Measurements from ENCODE around the gene PREX1.

Gene PREX1

DNA sequence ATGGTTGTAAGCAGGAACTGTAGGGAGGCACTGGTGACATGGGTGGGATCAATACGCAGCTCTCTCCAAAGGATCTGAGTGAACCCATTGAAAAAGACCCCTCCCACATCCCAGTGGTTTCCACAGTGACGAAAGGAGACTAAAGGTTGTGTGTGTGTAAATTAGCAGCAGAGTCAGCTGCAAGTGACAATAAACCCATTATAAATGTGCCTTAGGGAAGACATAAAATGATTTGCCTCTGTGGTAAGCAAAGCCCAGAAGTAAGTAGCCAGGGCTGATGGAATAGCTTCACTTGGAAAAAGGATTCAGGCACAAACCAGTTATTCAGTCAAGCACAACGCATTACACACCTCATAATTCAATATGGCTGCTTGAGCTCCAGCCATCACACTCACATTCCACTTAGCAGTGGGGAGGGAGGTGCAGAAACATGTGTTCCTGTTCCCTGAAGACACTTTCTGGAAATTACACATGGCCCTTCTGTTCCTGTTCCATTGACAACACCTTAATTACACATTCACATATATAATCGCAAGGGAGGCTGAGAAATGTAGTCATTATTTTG, 231.4 kb downstream of the PREX1 start:
- no peak for DNase-seq

DNA sequence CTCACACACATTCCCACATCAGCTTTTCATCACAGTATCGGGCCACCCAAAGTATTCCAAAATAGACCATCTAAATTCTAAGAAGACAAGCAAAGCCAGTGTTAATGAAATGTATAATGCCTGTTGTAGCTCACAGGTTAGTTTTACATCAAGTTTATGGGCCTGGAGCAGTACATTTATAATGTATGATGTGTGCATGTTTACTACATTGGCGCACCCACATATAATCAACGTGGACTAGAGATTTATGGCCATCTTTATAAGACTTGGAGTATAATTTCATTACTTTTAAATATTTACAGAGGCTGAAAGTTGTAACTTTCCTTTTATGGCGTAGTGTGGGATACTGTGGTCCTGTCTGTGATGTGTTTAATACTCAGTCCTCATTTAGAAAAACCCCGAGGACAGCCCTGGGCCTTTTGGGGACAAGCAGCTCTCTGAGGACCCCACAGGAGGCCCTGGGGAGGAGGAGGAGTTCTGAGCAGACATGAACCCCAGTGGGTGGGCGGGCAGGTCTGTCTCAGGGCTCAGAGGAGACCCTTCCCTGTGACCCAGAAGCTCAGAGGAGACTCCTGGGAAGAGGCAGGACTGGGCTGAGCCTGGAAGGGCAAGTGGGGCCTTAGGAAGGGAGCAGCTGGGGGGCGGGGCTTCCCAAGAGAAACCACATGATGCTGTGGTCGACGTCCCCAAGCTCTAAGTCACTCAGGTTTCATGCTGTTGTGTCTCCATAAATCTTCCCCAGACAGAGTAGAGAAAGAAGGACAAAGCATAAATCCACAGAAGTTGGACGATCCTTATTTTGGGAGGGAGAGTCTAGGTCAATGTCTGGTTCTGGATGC, 232.1 kb downstream of the PREX1 start:
- no peak for DNase-seq

DNA sequence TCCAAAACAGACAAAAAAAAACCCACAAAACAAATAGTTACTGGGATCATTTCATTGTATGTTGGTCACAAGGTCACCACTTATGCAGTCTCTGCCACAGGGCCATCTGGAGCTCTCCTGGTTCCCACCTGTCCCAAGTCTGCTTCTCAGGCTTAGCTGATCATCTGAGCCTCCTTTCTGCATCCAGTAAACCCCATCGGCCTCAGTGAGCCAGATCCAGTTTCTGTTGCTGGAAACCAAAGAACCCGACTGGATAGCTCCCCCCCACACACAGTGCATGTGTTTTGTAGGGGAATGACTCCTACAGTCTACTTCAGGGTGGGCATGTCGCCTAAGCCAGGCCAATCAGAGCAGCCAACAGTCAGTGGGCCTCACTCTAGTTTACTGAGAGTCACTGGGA, 233.3 kb downstream of the PREX1 start:
- DNase-seq: no peak

DNA sequence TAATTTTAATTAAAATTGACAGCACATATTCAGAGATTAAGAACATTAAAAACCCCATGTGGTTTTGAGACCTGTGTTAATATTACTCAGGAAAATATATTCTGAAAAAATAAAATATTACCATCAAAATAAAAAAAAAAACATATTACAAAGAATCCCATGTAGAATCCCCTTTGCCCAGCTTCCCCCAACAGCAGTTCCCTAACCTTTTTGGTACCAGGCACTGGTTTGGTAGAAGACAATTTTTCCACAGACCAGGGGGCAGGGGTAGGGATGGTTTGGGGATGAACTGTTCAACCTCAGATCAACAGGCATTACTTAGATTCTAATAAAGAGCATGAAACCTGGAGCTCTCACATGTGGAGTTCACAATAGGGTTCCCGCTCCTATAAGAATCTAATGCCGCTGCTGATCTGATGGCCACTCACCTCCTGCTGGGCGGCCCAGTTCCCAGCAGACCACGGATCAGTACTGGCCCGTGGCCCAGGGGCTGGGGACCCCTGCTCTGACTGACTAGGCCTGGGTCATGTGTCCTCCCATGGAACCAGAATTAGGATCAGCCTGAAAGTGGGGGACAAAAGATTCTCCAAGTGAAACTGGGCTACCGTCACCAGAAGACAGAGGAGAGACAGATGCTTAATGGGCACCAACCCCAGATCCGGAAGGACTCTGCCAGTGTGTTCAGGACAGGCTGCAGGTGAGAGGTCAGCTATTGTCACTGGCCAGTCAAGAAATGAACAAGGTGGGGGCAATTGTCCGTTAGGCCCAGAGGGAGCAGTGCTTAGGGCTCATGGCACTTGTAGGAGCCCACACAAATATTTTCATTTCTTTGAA, 235.5 kb downstream of the PREX1 start:
- no peak for DNase-seq

DNA sequence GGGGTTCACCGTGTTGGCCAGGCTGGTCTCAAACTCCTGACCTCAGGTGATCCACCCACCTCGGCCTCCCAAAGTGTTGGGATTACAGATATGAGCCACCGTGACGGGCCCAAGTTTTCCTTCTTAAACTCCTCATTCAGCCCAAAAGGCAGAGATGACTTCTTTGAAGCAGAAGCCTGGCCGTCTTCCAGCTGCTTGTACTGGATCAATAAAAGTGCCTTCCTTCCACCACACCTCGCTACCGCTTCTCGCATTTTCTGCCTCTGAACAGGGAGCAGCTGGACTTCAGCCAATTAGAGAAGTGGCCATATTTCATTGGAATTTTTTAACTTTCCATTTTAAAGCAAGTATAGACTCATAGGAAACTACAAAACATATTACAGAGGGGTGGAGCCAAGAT, 241.1 kb downstream of the PREX1 start:
- no peak for DNase-seq

DNA sequence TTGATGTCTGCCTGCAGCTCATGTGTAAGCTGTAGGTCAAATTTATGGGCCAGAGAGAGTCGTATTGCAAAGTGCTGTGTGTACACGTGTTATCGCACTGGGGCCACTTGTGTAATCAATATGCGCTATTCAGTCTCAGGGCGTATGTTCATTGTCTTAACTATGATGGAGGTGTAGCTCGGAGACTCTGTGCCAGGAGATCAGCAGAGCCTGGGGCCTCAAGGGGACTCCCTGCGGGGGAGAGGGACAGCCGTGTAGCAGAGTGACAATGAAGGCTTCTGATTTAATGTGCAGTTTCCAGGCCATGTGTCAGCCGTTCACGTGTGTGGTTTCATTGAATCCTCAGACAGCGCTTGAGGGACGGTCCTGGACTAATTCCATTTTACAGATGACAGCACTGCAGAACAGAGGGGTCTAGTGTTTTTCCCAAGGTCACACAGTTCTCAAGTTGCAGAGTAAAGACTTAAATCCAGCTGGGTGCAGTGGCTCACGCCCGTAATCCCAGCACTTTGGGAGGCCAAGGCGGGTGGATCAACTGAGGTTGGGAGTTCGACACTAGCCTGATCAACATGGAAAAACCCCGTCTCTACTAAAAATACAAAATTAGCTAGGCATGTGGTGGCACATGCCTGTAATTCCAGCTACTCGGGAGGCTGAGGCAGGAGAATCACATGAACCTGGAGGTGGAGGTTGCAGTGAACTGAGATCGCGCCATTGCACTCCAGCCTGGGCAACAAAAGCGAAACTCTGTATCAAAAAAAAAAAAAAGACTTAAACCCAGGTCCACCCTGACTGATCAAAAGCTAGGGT, 242.5 kb downstream of the PREX1 start:
- DNase-seq: peak; percentile 53

DNA sequence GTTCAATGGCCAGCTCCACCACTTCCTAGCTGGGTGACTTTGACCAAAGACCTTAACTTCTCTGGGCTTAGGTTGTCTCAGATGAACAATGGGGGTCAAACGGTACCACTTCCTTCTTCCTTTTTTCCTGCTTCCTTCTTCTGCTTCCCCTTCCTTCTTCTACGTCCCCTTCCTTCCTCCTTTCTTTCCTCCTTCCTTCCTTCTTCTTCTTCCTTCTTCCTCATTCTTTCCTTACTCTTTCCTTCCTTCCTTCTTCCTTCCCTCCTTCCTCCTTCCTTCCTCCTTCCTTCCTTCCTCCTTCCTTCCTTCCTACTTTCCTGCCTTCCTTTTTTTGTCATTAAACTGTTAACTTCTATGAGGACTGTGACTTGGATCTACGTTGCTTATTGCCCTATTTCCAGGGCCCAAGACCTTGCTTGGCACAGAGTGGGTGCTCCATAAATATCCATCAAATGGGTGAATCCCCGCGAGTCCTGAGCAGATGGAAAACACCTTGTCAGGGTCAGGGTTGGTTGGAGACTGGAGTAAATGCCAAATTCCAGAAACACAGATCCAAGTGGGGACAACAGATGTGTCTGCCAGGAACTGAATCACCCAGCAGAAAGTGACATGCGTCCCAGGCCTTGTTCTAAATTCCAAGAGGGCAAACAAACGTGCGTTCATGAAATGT, 243.3 kb downstream of the PREX1 start:
- DNase-seq: no peak

DNA sequence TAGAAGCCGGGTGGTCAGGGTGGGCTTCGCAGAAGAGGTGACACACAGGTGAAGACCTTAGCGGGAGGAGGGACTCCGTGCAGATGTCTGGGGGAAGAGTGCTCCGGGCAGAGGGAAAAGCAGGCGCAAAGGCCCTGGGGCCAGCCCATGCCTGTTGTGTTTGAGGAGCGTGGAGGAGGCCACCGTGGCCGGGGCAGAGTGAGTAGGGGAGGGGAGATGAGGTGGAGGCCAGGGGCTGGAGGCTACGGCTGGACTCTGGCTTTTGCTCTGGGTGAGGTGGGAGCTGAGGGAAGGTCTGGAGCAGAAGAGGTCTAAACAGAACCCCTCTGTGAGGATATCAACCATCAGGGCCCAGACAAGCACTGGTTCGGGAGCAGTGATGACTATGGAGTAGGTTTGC, 244.0 kb downstream of the PREX1 start:
- no peak for DNase-seq

DNA sequence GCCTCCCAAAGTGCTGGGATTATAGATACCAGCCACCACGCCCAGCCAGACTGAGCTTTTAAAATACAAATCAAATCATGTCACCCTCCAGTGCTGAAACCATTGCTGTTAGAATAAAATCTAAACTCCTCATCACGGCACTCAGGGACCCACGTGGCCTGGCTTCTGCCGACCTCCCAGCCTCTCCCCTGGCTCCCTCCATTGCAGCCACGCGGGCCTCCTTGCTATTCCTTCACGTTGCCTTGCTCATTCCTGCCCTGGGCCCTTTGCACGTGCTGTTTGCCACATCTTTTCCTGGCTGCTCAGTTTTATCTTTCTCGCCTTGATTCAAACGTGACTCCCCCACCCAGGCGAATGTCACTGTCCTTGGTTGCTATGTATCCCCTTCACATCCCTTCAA, 244.6 kb downstream of the PREX1 start:
- DNase-seq: no peak

DNA sequence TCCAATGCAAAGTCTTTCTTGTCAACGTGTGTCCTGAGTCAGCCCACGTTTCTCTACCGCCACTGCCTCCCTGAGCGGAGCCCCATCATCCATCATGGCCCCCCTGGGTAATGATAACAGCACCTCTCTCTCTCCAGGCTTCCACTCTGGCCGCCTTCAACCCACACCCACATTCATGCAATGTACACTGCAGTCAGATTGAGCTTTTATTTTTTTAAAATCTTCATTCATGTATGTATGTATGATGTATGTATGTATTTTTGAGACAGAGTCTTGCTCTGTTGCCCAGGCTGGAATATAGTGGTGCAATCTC, 245.2 kb downstream of the PREX1 start:
- DNase-seq: no peak

DNA sequence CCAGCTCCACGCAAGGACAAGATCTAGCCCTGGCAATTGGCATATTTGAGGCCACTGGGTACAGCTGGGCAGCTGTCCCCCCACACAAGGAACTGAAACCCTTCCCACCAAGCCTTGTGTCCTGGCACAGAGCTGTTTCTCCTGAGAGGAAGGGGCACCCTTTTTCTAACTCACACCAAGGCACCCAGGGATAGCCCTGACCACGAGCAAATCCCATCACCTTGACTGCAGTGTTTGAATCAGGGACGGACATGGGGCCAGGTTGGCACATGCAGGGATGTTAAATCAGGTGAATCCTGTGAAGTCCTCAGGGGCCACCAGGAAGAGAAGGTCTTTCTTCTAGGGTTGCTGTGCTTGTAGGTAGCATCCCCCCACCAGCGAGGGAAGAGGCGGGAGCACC, 246.6 kb downstream of the PREX1 start:
- DNase-seq: no peak

DNA sequence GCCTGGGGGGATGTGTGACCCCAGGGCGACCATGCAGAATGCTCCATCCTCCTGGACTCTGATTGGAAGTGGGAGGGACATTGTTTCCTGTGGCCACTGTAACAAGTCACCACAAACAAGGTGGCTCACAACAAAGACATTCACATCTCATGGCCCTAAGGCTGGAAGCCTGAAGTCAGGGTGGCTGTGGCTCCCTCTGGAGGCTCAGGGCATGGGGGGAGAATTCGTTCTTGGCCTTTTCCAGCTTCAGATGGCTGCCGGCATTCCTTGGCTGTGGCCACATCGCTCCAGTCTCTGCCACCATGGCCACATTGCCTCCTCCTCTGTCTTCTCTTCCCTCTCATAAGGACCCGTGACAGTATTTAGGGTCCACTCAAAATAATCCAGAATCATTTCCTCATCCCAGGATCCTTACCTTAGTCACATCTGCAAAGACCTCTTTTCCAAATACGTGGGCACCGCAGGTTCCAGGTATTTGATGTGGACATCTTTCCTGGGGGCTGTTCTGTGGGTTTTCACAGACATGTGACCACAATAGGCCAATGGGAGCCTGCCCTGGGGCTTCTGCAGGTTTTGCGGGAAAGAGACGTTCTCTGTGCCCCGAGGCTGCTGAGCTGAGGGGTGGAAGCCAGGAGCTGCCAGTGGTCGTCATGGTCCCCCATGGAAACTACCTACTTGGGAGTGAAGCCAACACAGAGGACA, 249.3 kb downstream of the PREX1 start:
- DNase-seq: no peak

DNA sequence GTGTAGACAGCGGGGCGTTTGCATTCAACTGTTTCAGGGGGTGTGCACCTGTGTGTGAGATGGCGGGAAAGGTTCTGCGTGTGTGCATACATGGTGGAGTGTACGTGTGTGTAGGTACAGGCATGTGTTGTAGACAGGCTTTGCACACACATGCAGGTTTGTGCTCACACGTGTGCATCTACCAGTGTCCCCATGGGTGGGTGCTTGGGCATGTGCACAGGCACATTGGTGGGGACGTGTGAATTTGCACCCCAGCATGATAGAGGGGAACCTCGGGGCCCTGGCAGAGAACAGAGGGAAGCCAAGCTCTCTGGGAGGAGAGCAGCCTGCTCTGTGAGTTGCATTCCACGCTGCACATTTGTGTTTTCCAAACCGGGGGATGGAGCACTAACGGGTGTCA, 250.2 kb downstream of the PREX1 start:
- DNase-seq: no peak

DNA sequence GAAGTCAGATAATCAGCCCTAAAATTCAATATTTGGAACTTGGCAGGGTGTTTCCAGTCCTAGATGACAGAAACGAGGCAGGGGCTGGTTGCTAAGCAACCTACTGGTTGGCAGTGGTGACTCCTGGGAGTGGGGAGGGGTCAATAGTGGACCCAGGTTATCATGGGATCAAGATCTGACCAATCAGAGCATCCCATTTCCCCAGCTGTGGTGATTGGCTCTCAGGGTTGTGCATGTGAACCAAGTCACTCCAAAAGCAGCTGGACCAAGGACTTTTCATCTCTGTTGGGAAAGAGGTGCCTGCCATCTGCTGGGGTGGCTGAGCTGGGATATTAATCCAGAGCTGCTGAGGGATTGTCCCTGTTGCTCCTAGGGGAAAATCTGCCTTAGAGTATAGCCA, 253.4 kb downstream of the PREX1 start:
- DNase-seq: no peak

Data from NCI-H187 treated with DMSO at 0.1 percent for 48 hours (cell line).